Liver (tissue), 3 donors: ENCODE measurements around the gene CLIC3.

Experiments
- CTCF ChIP-seq: fragments of 150-350 bp; IDR thresholded peaks from 2 replicates; pipeline ENCODE4 v1.5.1; 2017; ENCODE audit warnings: improper control_type of control experiment, low read depth, low read length; ENCODE audit not compliant: missing input control
- SP1 ChIP-seq: IDR thresholded peaks from 2 replicates; pipeline ENCODE4 v1.6.1; 2018; ENCODE audit warnings: antibody characterized with exemption, mild to moderate bottlenecking
- donor health status: healthy.
- donor health status: healthy.

- TF ChIP-seq CTCF (no peak), SP1 (no peak)
Observed at GRCh38 chr9:136983656-136984314, 12.6 kb downstream of the CLIC3 start.
